ENCODE results near the gene ZNF407.

The ZNF407 gene

GRCh38 chr18:74799542-74799941 lies 201.9 kb downstream of the ZNF407 start:
- no peak overlapping the region for H3K27ac ChIP-seq (replicated peaks)
- no peaks in the 10 kb centered on the region for H3K27me3 ChIP-seq (ENCODE audit: insufficient read depth, poor library complexity, severe bottlenecking)
- no peak for DNase-seq (ENCODE audit: low read depth in 1 of 2, low spot score in 1 of 2)
- no peak overlapping the region for H3K4me3 ChIP-seq (replicated peaks; ENCODE audit: insufficient read depth, low read length)
- TF ChIP-seq REST (IDR thresholded peaks at IDR 0.05; ENCODE audit: insufficient replicate concordance, low read depth) (no peak), CTCF (IDR thresholded peaks at IDR 0.05; ENCODE audit: insufficient read depth, low read length) (no peak), POLR2AphosphoS5 (IDR thresholded peaks at IDR 0.05; ENCODE audit: low read depth) (no peak), GABPA (IDR thresholded peaks at IDR 0.05; ENCODE audit: low read depth) (no peak), SPI1 (IDR thresholded peaks at IDR 0.05; ENCODE audit: borderline replicate concordance, low read depth) (no peak)

- no peaks in the 10 kb centered on the region for H3K27me3 ChIP-seq (ENCODE audit: insufficient read depth, poor library complexity, severe bottlenecking)
- H3K27ac ChIP-seq (replicated peaks): no peak overlapping the region
- DNase-seq (ENCODE audit: low read depth in 1 of 2, low spot score in 1 of 2): no peak
- no peak overlapping the region for H3K4me3 ChIP-seq (replicated peaks; ENCODE audit: insufficient read depth, low read length)
- TF ChIP-seq GABPA (IDR thresholded peaks at IDR 0.05; ENCODE audit: low read depth): no peak
- TF ChIP-seq REST (IDR thresholded peaks at IDR 0.05; ENCODE audit: insufficient replicate concordance, low read depth): no peak
- TF ChIP-seq CTCF (IDR thresholded peaks at IDR 0.05; ENCODE audit: insufficient read depth, low read length): no peak
- TF ChIP-seq POLR2AphosphoS5 (IDR thresholded peaks at IDR 0.05; ENCODE audit: low read depth): no peak
- TF ChIP-seq SPI1 (IDR thresholded peaks at IDR 0.05; ENCODE audit: borderline replicate concordance, low read depth): no peak
Measured at GRCh38 chr18:74800098-74800497, 202.4 kb downstream of the ZNF407 start.

- no peak for TF ChIP-seq GABPA (IDR thresholded peaks at IDR 0.05; ENCODE audit: low read depth)
- no peak for TF ChIP-seq REST (IDR thresholded peaks at IDR 0.05; ENCODE audit: insufficient replicate concordance, low read depth)
- TF ChIP-seq POLR2AphosphoS5 (IDR thresholded peaks at IDR 0.05; ENCODE audit: low read depth): no peak
- TF ChIP-seq SPI1 (IDR thresholded peaks at IDR 0.05; ENCODE audit: borderline replicate concordance, low read depth): no peak
- TF ChIP-seq CTCF (IDR thresholded peaks at IDR 0.05; ENCODE audit: insufficient read depth, low read length): no peak
- no peak for DNase-seq (ENCODE audit: low read depth in 1 of 2, low spot score in 1 of 2)
- no peak overlapping the region for H3K27ac ChIP-seq (replicated peaks)
- H3K27me3 ChIP-seq (ENCODE audit: insufficient read depth, poor library complexity, severe bottlenecking): no peaks in the 10 kb centered on the region
- H3K4me3 ChIP-seq (replicated peaks; ENCODE audit: insufficient read depth, low read length): no peak overlapping the region
Measured at GRCh38 chr18:74803117-74803516, 205.4 kb downstream of the ZNF407 start.
